Measurements from ENCODE around the gene XRCC4. TPM values are rescaled to one million over a fixed set of nuclear protein-coding genes. Genes with fewer than 3 reads are reported as not detected.

Gene XRCC4
- total RNA-seq, 1 experiment from 2014 or later, result 13.8 TPM

- DNase-seq (no peak), ATAC-seq (no peak)
- Histone ChIP-seq H3K9me2 (replicated peaks; ENCODE audit: low read length) (no peaks in the 10 kb centered on the region), H4K20me1 (ENCODE audit: low read length) (no peaks in the 10 kb centered on the region), H3K4me2 (ENCODE audit: low read length) (no peak overlapping the region), H3K9me3 (ENCODE audit: low read length) (no peaks in the 10 kb centered on the region), H3K4me1 (ENCODE audit: insufficient read depth, low read length) (no peaks in the 10 kb centered on the region), H3K27me3 (ENCODE audit: low read length) (no peaks in the 10 kb centered on the region), H3K79me2 (ENCODE audit: low read length) (no peaks in the 10 kb centered on the region), H3K27ac (ENCODE audit: low read length) (no peak overlapping the region), H2AFZ (ENCODE audit: low read length) (no peak overlapping the region), H3K9ac (ENCODE audit: low read length) (no peak overlapping the region), H3K36me3 (ENCODE audit: low read depth, low read length) (no peaks in the 10 kb centered on the region), H3F3A (ENCODE audit: low read length, unreplicated experiment) (no peaks in the 10 kb centered on the region), H3K4me3 (ENCODE audit: low read length) (no peak overlapping the region)
- no TSS peak for BruUV-seq (replicated peaks)
- intact Hi-C loops (cut with micrococcal nuclease), result no loop called here
- POLR2A ChIA-PET (ENCODE audit: unreplicated experiment), result no interaction called here
- TF ChIP-seq EZH2 (IDR thresholded peaks at IDR 0.05; ENCODE audit: low read length, unreplicated experiment) (no peak), EZH2phosphoT487 (IDR thresholded peaks at IDR 0.05; ENCODE audit: borderline replicate concordance, low read length) (no peak)
- TF ChIP-seq, protein P1, sequence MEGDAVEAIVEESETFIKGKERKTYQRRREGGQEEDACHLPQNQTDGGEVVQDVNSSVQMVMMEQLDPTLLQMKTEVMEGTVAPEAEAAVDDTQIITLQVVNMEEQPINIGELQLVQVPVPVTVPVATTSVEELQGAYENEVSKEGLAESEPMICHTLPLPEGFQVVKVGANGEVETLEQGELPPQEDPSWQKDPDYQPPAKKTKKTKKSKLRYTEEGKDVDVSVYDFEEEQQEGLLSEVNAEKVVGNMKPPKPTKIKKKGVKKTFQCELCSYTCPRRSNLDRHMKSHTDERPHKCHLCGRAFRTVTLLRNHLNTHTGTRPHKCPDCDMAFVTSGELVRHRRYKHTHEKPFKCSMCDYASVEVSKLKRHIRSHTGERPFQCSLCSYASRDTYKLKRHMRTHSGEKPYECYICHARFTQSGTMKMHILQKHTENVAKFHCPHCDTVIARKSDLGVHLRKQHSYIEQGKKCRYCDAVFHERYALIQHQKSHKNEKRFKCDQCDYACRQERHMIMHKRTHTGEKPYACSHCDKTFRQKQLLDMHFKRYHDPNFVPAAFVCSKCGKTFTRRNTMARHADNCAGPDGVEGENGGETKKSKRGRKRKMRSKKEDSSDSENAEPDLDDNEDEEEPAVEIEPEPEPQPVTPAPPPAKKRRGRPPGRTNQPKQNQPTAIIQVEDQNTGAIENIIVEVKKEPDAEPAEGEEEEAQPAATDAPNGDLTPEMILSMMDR (conservative IDR thresholded peaks at IDR 0.05; ENCODE audit: low read depth, low read length), result no peak
- CTCF ChIA-PET, result no interaction called here
Measured at GRCh38 chr5:83400241-83400640, 322.9 kb downstream of the XRCC4 start.

DNA sequence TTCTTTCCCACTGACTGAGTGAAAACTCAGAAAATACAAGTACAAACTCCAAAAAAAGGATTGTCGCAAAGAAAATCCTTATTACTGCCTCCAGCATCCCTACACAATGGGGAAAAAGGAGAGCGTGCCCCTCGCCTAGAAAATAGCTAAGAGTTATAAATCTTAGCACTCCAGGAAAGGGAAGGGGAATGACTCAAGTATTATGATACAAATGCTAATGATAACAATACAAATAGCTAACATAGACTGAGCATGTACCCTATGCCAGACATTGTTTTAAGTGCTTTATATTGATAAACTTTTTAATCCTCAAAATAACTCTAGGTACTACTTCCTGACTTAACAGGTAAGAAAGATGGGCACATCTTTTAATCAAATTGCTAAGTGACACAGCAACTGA, 323.4 kb downstream of the XRCC4 start:
- ATAC-seq, result no peak
- no TSS peak for BruUV-seq (replicated peaks)
- Histone ChIP-seq H3K4me1 (ENCODE audit: insufficient read depth, low read length) (no peaks in the 10 kb centered on the region), H3F3A (ENCODE audit: low read length, unreplicated experiment) (no peaks in the 10 kb centered on the region), H3K36me3 (ENCODE audit: low read depth, low read length) (no peaks in the 10 kb centered on the region), H4K20me1 (ENCODE audit: low read length) (no peaks in the 10 kb centered on the region), H3K9me3 (ENCODE audit: low read length) (no peaks in the 10 kb centered on the region), H3K27ac (ENCODE audit: low read length) (no peak overlapping the region), H3K4me2 (ENCODE audit: low read length) (no peak overlapping the region), H2AFZ (ENCODE audit: low read length) (no peak overlapping the region), H3K27me3 (ENCODE audit: low read length) (no peaks in the 10 kb centered on the region), H3K9ac (ENCODE audit: low read length) (no peak overlapping the region), H3K79me2 (ENCODE audit: low read length) (no peaks in the 10 kb centered on the region), H3K9me2 (replicated peaks; ENCODE audit: low read length) (no peaks in the 10 kb centered on the region), H3K4me3 (ENCODE audit: low read length) (no peak overlapping the region)
- ChIA-PET POLR2A (ENCODE audit: unreplicated experiment) (no interaction called here), CTCF (no interaction called here)
- no peak for DNase-seq
- intact Hi-C loops (cut with micrococcal nuclease), result no loop called here
- no peak for TF ChIP-seq EZH2 (IDR thresholded peaks at IDR 0.05; ENCODE audit: low read length, unreplicated experiment)

DNA sequence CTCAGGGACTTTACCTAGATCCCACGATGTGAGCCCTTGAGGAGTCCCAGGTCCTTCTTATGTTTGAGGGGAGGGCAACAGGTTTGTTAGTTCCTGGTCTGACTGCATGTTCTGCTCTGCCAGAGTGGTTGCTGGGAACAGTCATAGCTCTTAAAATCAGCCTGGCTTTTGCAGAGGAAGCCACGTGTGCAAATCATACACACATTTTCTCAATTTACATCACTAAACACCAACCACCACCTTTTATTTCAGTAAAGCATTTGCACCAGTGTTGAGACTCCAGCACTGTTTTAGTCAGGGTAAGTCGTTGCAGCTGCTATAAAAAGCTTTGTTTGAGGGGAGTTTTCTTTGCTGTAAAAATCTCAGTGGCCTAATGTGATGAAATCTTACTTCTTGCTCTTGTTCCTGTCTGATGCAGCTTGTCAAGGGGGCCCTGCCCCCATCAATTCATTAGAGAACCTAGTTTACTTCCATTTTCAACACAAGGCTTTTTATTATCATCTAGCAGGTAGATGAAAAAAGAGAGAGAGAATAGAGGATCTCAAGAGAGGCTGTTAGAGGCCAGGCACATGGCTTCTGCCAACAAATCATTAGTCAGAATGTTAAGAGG, 323.9 kb downstream of the XRCC4 start:
- H3K4me2 ChIP-seq (ENCODE audit: low read length), result no peak overlapping the region
- H3K27me3 ChIP-seq (ENCODE audit: low read length), result no peaks in the 10 kb centered on the region
- H4K20me1 ChIP-seq (ENCODE audit: low read length), result no peaks in the 10 kb centered on the region
- H3K9ac ChIP-seq (ENCODE audit: low read length), result no peak overlapping the region
- ATAC-seq, result no peak
- DNase-seq, result no peak
- no peaks in the 10 kb centered on the region for H3K9me3 ChIP-seq (ENCODE audit: low read length)
- no peaks in the 10 kb centered on the region for H3K79me2 ChIP-seq (ENCODE audit: low read length)
- no peaks in the 10 kb centered on the region for H3K9me2 ChIP-seq (replicated peaks; ENCODE audit: low read length)
- ChIA-PET POLR2A (ENCODE audit: unreplicated experiment) (no interaction called here), CTCF (no interaction called here)
- no peak overlapping the region for H3K4me3 ChIP-seq (ENCODE audit: low read length)
- H3K4me1 ChIP-seq (ENCODE audit: insufficient read depth, low read length), result no peaks in the 10 kb centered on the region
- H3K27ac ChIP-seq (ENCODE audit: low read length), result no peak overlapping the region
- TF ChIP-seq EZH2 (IDR thresholded peaks at IDR 0.05; ENCODE audit: low read length, unreplicated experiment) (no peak), EZH2phosphoT487 (IDR thresholded peaks at IDR 0.05; ENCODE audit: borderline replicate concordance, low read length) (no peak)
- TF ChIP-seq, protein P1 (conservative IDR thresholded peaks at IDR 0.05; ENCODE audit: low read depth, low read length), result no peak
- 0 out of 2 replicates have a peak overlapping the region, but pooled peaks have one; percentile 27 for H2AFZ ChIP-seq (ENCODE audit: low read length)
- intact Hi-C loops (cut with micrococcal nuclease), result no loop called here
- no peaks in the 10 kb centered on the region for H3K36me3 ChIP-seq (ENCODE audit: low read depth, low read length)
- no peaks in the 10 kb centered on the region for H3F3A ChIP-seq (ENCODE audit: low read length, unreplicated experiment)
- no TSS peak for BruUV-seq (replicated peaks)
